ENCODE data around the gene ADGB.
"Not testable (repeated sequence)": the region's sequence is repeated elsewhere in the genome, so short reads cannot be mapped to it uniquely, and the experiment has no call there.

ADGB gene

GRCh38 chr6:146598772-146599405, at the start of gene ADGB:
ADGB (plus strand) TSS chr6:146598972; CDS start chr6:146599041, 69 bp downstream.
- DNase-seq = no peak

GRCh38 chr6:146550911-146551310, 47.9 kb upstream of the ADGB start:
- DNase-seq = no peak

GRCh38 chr6:146551545-146551944, 47.2 kb upstream of the ADGB start:
- no peak for DNase-seq

GRCh38 chr6:146553377-146554135, 45.2 kb upstream of the ADGB start:
- no peak for DNase-seq

GRCh38 chr6:146560607-146561006, 38.2 kb upstream of the ADGB start:
- DNase-seq = no peak

GRCh38 chr6:146566661-146567060, 32.1 kb upstream of the ADGB start:
- not testable (repeated sequence) for DNase-seq

GRCh38 chr6:146568619-146569018, 30.2 kb upstream of the ADGB start:
- not testable (repeated sequence) for DNase-seq

- no peak for DNase-seq
Measured at GRCh38 chr6:146574211-146574610, 24.6 kb upstream of the ADGB start.

GRCh38 chr6:146578054-146578453, 20.7 kb upstream of the ADGB start:
- DNase-seq = no peak

GRCh38 chr6:146581968-146582367, 16.8 kb upstream of the ADGB start:
- no peak for DNase-seq

GRCh38 chr6:146582857-146583256, 15.9 kb upstream of the ADGB start:
- DNase-seq = no peak

- DNase-seq = no peak
Measured at GRCh38 chr6:146583966-146584365, 14.8 kb upstream of the ADGB start.

GRCh38 chr6:146587459-146587858, 11.3 kb upstream of the ADGB start:
- DNase-seq = no peak

- DNase-seq = no peak
Measured at GRCh38 chr6:146590492-146590891, 8.3 kb upstream of the ADGB start.

- DNase-seq = no peak
Measured at GRCh38 chr6:146592451-146592850, 6.3 kb upstream of the ADGB start.

GRCh38 chr6:146593986-146594385, 4.8 kb upstream of the ADGB start:
- DNase-seq = no peak

GRCh38 chr6:146594495-146594894, 4.3 kb upstream of the ADGB start:
- no peak for DNase-seq

- no peak for DNase-seq
Measured at GRCh38 chr6:146595972-146596731, 2.6 kb upstream of the ADGB start.

GRCh38 chr6:146601352-146601751, 2.6 kb downstream of the ADGB start:
- DNase-seq = no peak

GRCh38 chr6:146602526-146602925, 3.8 kb downstream of the ADGB start:
- DNase-seq = no peak

- no peak for DNase-seq
Measured at GRCh38 chr6:146613947-146614346, 15.2 kb downstream of the ADGB start.

- DNase-seq = no peak
Measured at GRCh38 chr6:146620655-146621054, 21.9 kb downstream of the ADGB start.

- no peak for DNase-seq
Measured at GRCh38 chr6:146628350-146628749, 29.6 kb downstream of the ADGB start.

GRCh38 chr6:146634022-146634421, 35.2 kb downstream of the ADGB start:
- DNase-seq = no peak
